ENCODE data around the gene IL3RA.
"Not testable (repeated sequence)": the region's sequence is repeated elsewhere in the genome, so short reads cannot be mapped to it uniquely, and the experiment has no call there.

The IL3RA gene

DNA sequence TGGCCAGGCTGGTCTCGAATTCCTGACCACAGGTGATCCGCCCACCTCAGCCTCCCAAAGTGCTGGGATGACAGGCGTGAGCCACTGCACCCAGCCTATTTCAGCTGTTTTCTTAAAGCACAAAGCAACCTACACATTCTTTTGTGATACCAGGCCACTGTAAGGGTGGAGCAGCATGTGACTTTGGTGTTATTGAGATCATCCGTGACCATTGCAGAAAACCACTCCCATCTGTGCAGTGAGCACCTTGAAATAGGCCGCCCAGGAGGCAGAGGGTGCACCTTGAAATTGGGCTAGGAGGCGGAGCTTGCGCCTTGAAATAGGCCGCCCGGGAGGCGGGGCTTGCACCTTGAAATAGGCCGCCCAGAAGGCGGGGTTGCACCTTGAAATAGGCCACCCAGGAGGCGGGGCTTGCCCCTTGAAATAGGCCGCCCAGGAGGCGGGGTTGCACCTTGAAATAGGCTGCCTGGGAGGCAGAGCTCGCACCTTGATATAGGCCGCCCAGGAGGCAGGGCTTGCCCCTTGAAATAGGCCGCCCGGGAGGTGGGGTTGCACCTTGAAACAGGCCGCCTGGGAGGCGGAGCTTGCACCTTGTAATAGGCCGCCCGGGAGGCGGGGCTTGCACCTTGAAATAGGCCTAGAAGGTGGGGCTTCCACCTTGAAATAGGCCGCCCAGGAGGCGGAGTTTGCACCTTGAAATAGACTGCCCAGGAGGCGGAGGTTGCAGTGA, 64.3 kb downstream of the IL3RA start:
- no peak for DNase-seq

- no peak for DNase-seq
Measured at GRCh38 chrX:1401611-1402430, 65.2 kb downstream of the IL3RA start.

- DNase-seq, result no peak
Measured at GRCh38 chrX:1403228-1403627, 66.6 kb downstream of the IL3RA start.

DNA sequence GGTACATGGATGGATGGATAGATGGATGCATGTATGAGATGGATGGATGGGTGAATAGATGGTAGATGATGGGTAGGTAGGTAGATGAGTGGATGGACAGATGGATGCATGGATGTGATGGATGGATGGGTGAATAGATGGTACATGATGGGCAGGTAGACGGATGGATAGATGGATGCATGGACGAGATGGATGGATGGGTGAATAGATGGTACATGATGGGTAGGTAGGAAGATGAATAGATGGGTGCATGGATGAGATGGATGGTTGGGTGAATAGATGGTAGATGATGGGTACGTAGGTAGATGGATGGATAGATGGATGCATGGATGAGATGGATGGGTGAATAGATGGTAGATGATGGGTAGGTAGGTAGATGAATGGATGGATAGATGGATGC, 67.3 kb downstream of the IL3RA start:
- DNase-seq, result not testable (repeated sequence)

DNA sequence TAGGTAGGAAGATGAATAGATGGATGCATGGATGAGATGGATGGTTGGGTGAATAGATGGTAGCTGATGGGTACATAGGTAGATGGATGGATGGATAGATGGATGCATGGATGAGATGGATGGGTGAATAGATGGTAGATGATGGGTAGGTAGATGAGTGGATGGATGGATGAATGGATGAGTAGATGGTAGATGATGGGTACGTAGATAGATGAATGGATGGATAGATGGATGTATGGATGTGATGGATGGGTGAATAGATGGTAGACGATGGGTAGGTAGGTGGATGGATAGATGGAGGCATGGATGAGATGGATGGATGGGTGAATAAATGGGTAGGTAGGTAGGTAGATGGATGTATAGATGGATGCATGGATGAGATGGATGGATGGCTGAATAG, 69.2 kb downstream of the IL3RA start:
- not testable (repeated sequence) for DNase-seq

DNA sequence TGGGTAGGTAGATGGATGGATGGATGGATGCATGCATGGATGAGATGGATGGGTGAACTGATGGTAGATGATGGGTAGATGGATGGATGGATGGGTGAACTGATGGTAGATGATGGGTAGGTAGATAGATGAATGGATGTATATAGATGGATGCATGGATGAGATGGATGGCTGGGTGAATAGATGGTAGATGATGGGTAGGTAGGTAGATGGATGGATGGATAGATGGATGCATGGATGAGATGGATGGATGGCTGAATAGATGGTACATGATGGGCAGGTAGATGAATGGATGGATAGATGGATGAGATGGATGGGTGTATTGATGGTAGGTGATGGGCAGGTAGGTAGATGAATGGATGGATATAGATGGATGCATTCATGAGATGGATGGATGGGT, 70.5 kb downstream of the IL3RA start:
- DNase-seq, result no peak

DNA sequence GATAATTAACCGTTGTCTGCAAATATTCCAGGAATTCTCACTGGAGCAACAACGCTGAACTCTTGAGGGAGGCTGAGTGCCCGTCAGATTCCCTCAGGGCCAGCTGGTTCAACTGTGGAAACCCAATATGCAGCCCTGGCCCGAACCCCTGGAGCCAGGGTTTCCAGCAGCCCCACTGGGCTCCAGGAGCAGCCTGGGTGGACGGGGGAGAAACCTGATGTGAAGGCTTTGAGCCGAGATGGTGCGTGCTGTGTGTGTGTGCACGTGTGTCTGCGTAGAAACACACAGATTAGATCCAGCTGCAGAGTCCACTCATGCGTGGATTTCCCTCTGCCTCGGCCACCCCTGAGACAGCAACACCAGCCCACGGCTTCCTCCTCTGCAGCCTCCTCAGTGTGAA, 74.7 kb downstream of the IL3RA start:
- DNase-seq, result no peak

DNA sequence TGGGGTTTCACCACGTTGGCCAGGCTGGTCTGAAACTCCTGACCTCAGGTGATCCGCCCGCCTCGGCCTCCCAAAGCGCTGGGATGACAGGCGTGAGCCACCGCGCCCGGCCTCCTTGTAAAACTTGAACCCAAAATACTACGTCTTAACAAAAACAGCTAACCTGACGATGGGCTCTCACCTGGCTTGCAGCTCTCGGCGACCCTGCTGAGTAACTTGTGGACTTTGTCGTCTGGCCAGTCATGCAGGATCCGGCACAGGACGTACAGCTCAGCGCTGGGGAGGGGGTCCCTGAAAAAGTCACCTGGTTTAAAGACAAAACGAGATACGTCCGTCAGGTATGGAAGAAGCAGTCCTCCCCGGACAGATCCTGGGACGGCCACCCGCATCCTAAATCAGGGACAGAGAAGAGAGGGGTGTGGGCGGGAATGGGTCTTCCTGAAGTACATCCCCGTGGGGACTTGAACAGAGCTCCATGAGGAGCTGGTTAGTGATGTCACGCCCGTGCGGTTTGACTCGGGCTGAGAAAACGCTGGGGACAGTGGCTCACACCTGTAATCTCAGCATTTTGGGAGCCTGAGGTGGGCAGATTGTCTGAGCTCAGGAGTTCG, 76.1 kb downstream of the IL3RA start:
- DNase-seq, result no peak

DNA sequence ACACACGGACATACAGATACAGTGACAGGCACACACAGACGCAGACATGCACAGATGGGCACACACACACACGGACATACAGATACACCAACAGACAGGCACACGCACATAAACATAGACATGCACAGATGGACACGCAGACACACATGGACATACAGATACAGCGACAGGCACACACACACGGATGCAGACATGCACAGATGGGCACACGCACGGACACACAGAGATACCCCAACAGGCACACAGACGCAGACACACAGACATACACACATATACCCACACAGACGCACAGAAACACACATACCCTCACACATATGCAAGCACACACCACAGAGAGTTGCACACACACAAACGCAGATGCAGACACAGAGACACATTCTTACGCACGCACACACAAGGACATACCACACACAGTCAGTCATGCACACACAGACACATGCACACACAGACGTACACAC, 79.8 kb downstream of the IL3RA start:
- DNase-seq, result no peak

GRCh38 chrX:1416965-1417760, 80.6 kb downstream of the IL3RA start:
- DNase-seq, result no peak

- DNase-seq, result no peak
Measured at GRCh38 chrX:1417921-1418771, 81.6 kb downstream of the IL3RA start.

DNA sequence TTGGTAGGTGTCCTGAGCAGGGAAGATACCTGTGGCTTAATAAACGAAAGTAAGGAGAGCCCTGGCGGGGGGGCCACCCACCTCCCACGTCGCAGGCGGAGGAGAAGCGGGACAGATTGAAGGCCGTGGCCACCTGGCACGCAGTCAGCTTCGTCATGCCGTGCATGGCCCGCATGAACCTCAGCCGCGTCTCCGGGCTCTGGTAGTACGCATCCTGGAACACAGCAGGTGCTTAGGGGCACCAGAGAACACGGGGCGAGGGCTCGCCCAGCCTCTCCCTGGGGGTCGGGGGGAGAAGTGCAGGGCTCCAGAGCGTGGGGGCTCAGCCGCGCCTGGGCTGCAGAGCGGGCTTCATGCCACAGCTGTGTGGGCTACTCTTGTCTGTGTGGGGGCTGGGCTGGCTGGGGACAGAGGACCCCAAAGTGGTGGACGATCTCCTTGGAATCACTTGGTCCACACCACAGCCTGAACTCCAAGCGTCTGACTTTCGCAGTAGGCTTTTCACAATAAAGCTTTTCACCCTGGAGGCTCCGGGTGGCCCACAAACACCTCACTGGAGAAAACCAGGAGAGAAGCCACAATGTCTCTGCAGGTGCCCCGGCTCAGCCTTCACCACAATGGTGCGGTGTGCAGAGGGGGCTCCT, 82.4 kb downstream of the IL3RA start:
- no peak for DNase-seq

DNA sequence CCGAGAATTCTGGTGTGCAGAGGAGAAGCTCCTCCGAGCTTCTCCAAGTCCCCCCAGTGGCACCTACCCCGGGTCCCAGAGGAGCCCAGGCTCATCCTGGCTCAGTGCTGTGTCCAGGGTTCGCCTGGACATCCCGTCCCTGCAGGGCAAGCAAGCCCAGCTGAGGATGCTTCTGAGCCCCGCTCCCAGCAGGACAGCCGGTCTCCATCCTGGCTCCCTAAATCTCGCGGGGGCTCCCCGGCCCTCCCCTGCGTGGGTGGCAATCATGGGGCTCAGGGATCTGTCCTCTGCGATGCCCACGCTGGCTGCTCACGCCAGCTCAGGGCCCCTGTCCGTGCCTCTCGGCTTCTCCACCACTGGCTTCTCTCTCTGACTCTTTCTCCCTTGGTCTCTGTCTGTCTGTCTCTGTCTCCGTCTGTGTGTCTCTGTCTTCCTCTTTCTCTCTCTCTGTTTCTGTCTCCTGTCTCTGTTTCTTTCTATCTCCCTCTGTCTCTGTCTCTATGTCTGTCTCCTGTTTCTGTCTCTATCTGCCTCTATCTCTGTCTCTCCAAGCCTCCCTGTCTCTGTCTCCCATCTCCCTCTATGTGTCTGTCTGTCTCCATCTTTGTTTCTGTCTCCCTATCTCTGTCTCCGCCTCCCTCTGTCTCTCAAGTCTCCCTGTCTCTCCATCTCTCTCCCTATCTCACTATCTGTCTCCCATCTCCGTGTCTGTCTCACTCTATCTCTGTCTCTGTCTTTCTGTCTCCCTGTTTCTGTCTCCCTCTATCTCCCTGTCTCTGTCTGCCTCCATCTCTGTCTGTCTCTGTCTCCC, 83.2 kb downstream of the IL3RA start:
- DNase-seq, result no peak

- no peak for DNase-seq
Measured at GRCh38 chrX:1420371-1420770, 83.8 kb downstream of the IL3RA start.

- DNase-seq, result no peak
Measured at GRCh38 chrX:1421433-1422134, 85.0 kb downstream of the IL3RA start.

DNA sequence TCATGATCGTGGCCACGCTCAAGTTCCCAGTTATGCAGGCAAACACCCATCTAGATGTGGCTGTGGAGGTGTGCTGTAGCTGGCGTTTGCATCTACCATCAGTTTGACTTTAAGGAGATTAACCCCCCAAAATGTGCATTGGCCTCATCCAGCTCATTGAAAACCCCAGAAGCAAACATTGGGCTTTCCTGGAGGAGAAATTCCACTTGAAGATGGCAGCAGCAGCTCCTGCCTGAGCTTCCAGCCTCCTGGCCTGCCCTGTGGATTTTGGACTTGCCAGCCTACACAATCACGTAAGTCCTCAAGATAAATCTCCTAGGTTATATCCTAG, 85.5 kb downstream of the IL3RA start:
- DNase-seq, result no peak

DNA sequence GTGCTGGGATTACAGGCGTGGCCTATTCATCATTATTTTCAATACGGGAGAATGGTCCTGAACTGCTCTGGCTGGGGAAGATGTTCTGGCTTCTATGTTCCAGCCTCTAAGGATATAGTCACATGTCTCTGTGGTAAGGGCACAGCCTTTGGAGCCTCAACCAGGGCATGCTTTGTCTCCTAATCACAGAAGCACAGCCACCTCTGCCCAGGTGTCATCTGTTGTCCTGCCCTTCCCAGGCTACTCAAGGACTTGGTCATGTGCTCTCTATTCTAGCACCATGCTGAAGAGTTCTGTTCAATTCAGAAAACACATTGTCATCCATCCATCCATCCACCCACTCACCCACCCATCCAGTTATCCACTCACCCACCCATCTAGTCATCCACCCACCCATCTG, 86.6 kb downstream of the IL3RA start:
- DNase-seq, result no peak

- no peak for DNase-seq
Measured at GRCh38 chrX:1424147-1424851, 87.7 kb downstream of the IL3RA start.

DNA sequence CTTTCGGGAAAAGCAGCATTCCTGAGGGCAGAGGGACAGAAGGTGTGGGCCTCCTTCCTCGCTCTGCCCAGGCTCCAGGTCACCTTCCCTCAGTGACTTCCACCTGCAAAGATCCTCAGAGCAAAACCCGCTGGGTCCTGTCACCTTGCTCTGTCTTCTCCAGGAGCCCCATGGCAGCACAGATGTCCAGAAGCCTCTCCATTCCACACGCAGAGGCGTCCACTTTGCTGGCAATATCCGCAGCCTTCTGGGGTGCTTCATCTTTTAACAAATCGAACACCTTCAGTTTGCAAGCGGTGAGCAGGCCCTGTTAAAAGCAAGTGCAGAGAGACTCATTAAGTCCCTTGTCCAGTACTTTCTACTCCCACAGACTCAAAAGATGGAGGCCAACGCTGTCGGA, 88.8 kb downstream of the IL3RA start:
- DNase-seq, result no peak
